CD4-positive, CD25-positive, alpha-beta regulatory T cell (primary cell): Measurements from ENCODE around the gene PRKAA2. TPM values are rescaled to one million over a fixed set of nuclear protein-coding genes. Genes with fewer than 3 reads are reported as not detected.

Experiments
- ATAC-seq, 2 donors: fragments of 150-1000 bp; cut with Tn5 transposase; one replicate each; pipeline ENCODE4 v1.10.0; 2021; ENCODE audit warnings: low read depth in 2 of 2, moderate number of reproducible peaks in 2 of 2, moderate library complexity in 1 of 2
- DNase-seq, 3 donors: peaks; one replicate each; pipeline versions ENCODE4 v3.0.0 to v3.0.0-alpha.2; 2012 to 2022; ENCODE audit warnings: mixed read lengths in 1 of 3
- H3K27ac ChIP-seq: one replicate; pipeline ENCODE4 v1.7.0; 2013; ENCODE audit warnings: mild to moderate bottlenecking, low read length; ENCODE audit not compliant: insufficient read depth, poor library complexity, severe bottlenecking
- H3K27me3 ChIP-seq: one replicate; pipeline ENCODE4 v1.7.0; 2013; ENCODE audit warnings: low read length; ENCODE audit not compliant: control insufficient read depth, insufficient read depth
- H3K36me3 ChIP-seq: one replicate; pipeline ENCODE4 v1.7.0; 2013; ENCODE audit warnings: mild to moderate bottlenecking, low read length, moderate library complexity; ENCODE audit not compliant: control insufficient read depth, insufficient read depth
- H3K4me1 ChIP-seq: 2 replicates; pipeline ENCODE4 v1.7.0; 2013; ENCODE audit warnings: mild to moderate bottlenecking, low read length; ENCODE audit not compliant: insufficient read depth, control insufficient read depth, poor library complexity, severe bottlenecking
- H3K4me3 ChIP-seq: one replicate; pipeline ENCODE4 v1.7.0; 2013; ENCODE audit warnings: low read depth, mild to moderate bottlenecking, low read length, moderate library complexity
- H3K9me3 ChIP-seq, 2 experiments: 1 replicate in 1 of 2; 2 replicates in 1 of 2; pipeline ENCODE4 v1.7.0; 2013; ENCODE audit warnings: low read length in 2 of 2, mild to moderate bottlenecking in 1 of 2, moderate library complexity in 1 of 2; ENCODE audit not compliant: control insufficient read depth in 2 of 2
- H3K27ac Mint-ChIP-seq, 3 donors: one replicate each; pipeline ENCODE4 v1.8.0; 2020 to 2022; ENCODE audit warnings: mild to moderate bottlenecking in 3 of 3, mixed read lengths in 3 of 3, moderate library complexity in 2 of 3
- H3K27me3 Mint-ChIP-seq: one replicate; pipeline ENCODE4 v1.8.0; 2022; ENCODE audit warnings: mild to moderate bottlenecking, mixed read lengths
- H3K36me3 Mint-ChIP-seq: one replicate; pipeline ENCODE4 v1.8.0; 2020; ENCODE audit warnings: mixed read lengths
- H3K4me1 Mint-ChIP-seq, 4 donors: one replicate each; pipeline ENCODE4 v1.8.0; 2020 to 2022; ENCODE audit warnings: mixed read lengths in 4 of 4, mild to moderate bottlenecking in 1 of 4
- H3K4me3 Mint-ChIP-seq, 4 donors: one replicate each; pipeline ENCODE4 v1.8.0; 2020 to 2022; ENCODE audit warnings: mild to moderate bottlenecking in 4 of 4, mixed read lengths in 4 of 4, moderate library complexity in 3 of 4
- H3K9me3 Mint-ChIP-seq, 7 donors: one replicate each; pipeline ENCODE4 v1.8.0; 2020 to 2022; ENCODE audit warnings: mixed read lengths in 7 of 7, mild to moderate bottlenecking in 3 of 7, moderate library complexity in 2 of 7
- polyA plus RNA-seq, 4 donors: library from polyadenylated mRNA; unstranded; fragments of 300-500 nt; fragmentation: Illumina TruSeq; gene quantifications; one replicate each; pipeline ENCODE4 v1.2.3, GENCODE V29; 2021
- total RNA-seq: library from RNA; stranded (reverse); gene quantifications from one replicate; pipeline ENCODE4 v1.2.3, GENCODE V29; 2022

The PRKAA2 gene
- total and polyA plus RNA-seq, 5 donors from 2014 or later, result not detected

GRCh38 chr1:56707379-56707778 lies 62.3 kb downstream of the PRKAA2 start:
- Histone ChIP-seq H3K4me3 (no peak overlapping the region), H3K36me3 (no peaks in the 10 kb centered on the region), H3K27ac (no peak overlapping the region), H3K27me3 (peaks cover 1% of the 10 kb centered on the region), H3K9me3 (no peaks in the 10 kb centered on the region), H3K4me1 (no peaks in the 10 kb centered on the region)
- H3K9me3 Mint-ChIP-seq, result peaks cover 0 to 3% (median 1%) of the 10 kb centered on the region in 7 donors
- peaks cover 11% of the 10 kb centered on the region for H3K27me3 Mint-ChIP-seq
- no peaks in the 10 kb centered on the region for H3K36me3 Mint-ChIP-seq
- H3K4me1 Mint-ChIP-seq, result no peaks in the 10 kb centered on the region
- ATAC-seq (no peak), DNase-seq (no peak)
- H3K4me3 Mint-ChIP-seq, result no peak overlapping the region
- no peak overlapping the region for H3K27ac Mint-ChIP-seq

- ATAC-seq, result no peak
Observed at GRCh38 chr1:56709269-56709880, 64.3 kb downstream of the PRKAA2 start.

GRCh38 chr1:56709995-56710394 lies 64.9 kb downstream of the PRKAA2 start:
- Histone ChIP-seq H3K27me3 (peaks cover 1% of the 10 kb centered on the region), H3K9me3 (no peaks in the 10 kb centered on the region), H3K4me3 (no peak overlapping the region), H3K36me3 (no peaks in the 10 kb centered on the region), H3K4me1 (no peaks in the 10 kb centered on the region), H3K27ac (no peak overlapping the region)
- ATAC-seq (no peak), DNase-seq (no peak)
- Mint-ChIP-seq H3K4me3 (no peak overlapping the region), H3K27me3 (peaks cover 11% of the 10 kb centered on the region), H3K9me3 (no peaks in the 10 kb centered on the region), H3K36me3 (no peaks in the 10 kb centered on the region), H3K4me1 (no peaks in the 10 kb centered on the region), H3K27ac (no peak overlapping the region)

More at GRCh38 chr1:56709269-56709880, 64.3 kb downstream of the PRKAA2 start:
- Histone ChIP-seq H3K9me3 (no peaks in the 10 kb centered on the region), H3K4me3 (no peak overlapping the region), H3K27ac (no peak overlapping the region), H3K27me3 (peaks cover 1% of the 10 kb centered on the region), H3K36me3 (no peaks in the 10 kb centered on the region), H3K4me1 (no peaks in the 10 kb centered on the region)
- peaks cover 11% of the 10 kb centered on the region for H3K27me3 Mint-ChIP-seq
- H3K9me3 Mint-ChIP-seq, result peaks cover 0 to 2% (median 0%) of the 10 kb centered on the region in 7 donors
- no peaks in the 10 kb centered on the region for H3K4me1 Mint-ChIP-seq
- no peaks in the 10 kb centered on the region for H3K36me3 Mint-ChIP-seq
- peak in 2 of 3 donors; percentile 4 to 49 for DNase-seq
- H3K4me3 Mint-ChIP-seq, result no peak overlapping the region
- no peak overlapping the region for H3K27ac Mint-ChIP-seq

GRCh38 chr1:56710646-56711045 lies 65.5 kb downstream of the PRKAA2 start:
- ATAC-seq (no peak), DNase-seq (no peak)
- Mint-ChIP-seq H3K4me3 (no peak overlapping the region), H3K36me3 (no peaks in the 10 kb centered on the region), H3K4me1 (no peaks in the 10 kb centered on the region), H3K27me3 (peaks cover 11% of the 10 kb centered on the region), H3K27ac (no peak overlapping the region), H3K9me3 (no peaks in the 10 kb centered on the region)
- Histone ChIP-seq H3K27me3 (peaks cover 1% of the 10 kb centered on the region), H3K9me3 (no peaks in the 10 kb centered on the region), H3K36me3 (no peaks in the 10 kb centered on the region), H3K4me3 (no peak overlapping the region), H3K27ac (no peak overlapping the region), H3K4me1 (no peaks in the 10 kb centered on the region)

- Histone ChIP-seq H3K36me3 (no peaks in the 10 kb centered on the region), H3K4me3 (no peak overlapping the region), H3K27me3 (peaks cover 1% of the 10 kb centered on the region), H3K9me3 (no peaks in the 10 kb centered on the region), H3K27ac (no peak overlapping the region), H3K4me1 (no peaks in the 10 kb centered on the region)
- Mint-ChIP-seq H3K36me3 (no peaks in the 10 kb centered on the region), H3K27me3 (peaks cover 8% of the 10 kb centered on the region), H3K27ac (no peak overlapping the region), H3K4me3 (no peak overlapping the region), H3K9me3 (peaks cover 0 to 3% (median 0%) of the 10 kb centered on the region in 7 donors), H3K4me1 (no peaks in the 10 kb centered on the region)
- ATAC-seq (no peak), DNase-seq (no peak)
Observed at GRCh38 chr1:56712150-56712549, 67.0 kb downstream of the PRKAA2 start.

- Histone ChIP-seq H3K36me3 (no peaks in the 10 kb centered on the region), H3K27me3 (peaks cover 1% of the 10 kb centered on the region), H3K4me1 (no peaks in the 10 kb centered on the region), H3K27ac (no peak overlapping the region), H3K4me3 (no peak overlapping the region), H3K9me3 (no peaks in the 10 kb centered on the region)
- peaks cover 0 to 3% (median 0%) of the 10 kb centered on the region in 7 donors for H3K9me3 Mint-ChIP-seq
- no peak overlapping the region for H3K27ac Mint-ChIP-seq
- no peaks in the 10 kb centered on the region for H3K36me3 Mint-ChIP-seq
- no peak for ATAC-seq
- peaks cover 4% of the 10 kb centered on the region for H3K27me3 Mint-ChIP-seq
- H3K4me3 Mint-ChIP-seq, result no peak overlapping the region
- no peaks in the 10 kb centered on the region for H3K4me1 Mint-ChIP-seq
- no peak for DNase-seq
Observed at GRCh38 chr1:56713112-56713511, 68.0 kb downstream of the PRKAA2 start.

- Mint-ChIP-seq H3K36me3 (no peaks in the 10 kb centered on the region), H3K9me3 (peaks cover 0 to 3% (median 0%) of the 10 kb centered on the region in 7 donors), H3K4me1 (no peaks in the 10 kb centered on the region), H3K4me3 (no peak overlapping the region), H3K27ac (no peak overlapping the region), H3K27me3 (no peaks in the 10 kb centered on the region)
- Histone ChIP-seq H3K4me1 (no peaks in the 10 kb centered on the region), H3K4me3 (no peak overlapping the region), H3K9me3 (no peaks in the 10 kb centered on the region), H3K27ac (no peak overlapping the region), H3K36me3 (no peaks in the 10 kb centered on the region), H3K27me3 (peaks cover 1% of the 10 kb centered on the region)
- no peak for ATAC-seq
- DNase-seq, result no peak
Observed at GRCh38 chr1:56715156-56715555, 70.0 kb downstream of the PRKAA2 start.

- H3K27me3 ChIP-seq, result no peaks in the 10 kb centered on the region
- no peaks in the 10 kb centered on the region for H3K4me1 Mint-ChIP-seq
- no peak for ATAC-seq
- no peaks in the 10 kb centered on the region for H3K27me3 Mint-ChIP-seq
- H3K27ac Mint-ChIP-seq, result no peak overlapping the region
- H3K9me3 Mint-ChIP-seq, result peaks cover 0 to 3% (median 0%) of the 10 kb centered on the region in 7 donors
- H3K4me3 ChIP-seq, result no peak overlapping the region
- no peaks in the 10 kb centered on the region for H3K4me1 ChIP-seq
- H3K4me3 Mint-ChIP-seq, result no peak overlapping the region
- DNase-seq, result no peak
- no peaks in the 10 kb centered on the region for H3K36me3 ChIP-seq
- no peaks in the 10 kb centered on the region for H3K9me3 ChIP-seq
- no peaks in the 10 kb centered on the region for H3K36me3 Mint-ChIP-seq
- no peak overlapping the region for H3K27ac ChIP-seq
Observed at GRCh38 chr1:56719171-56719570, 74.1 kb downstream of the PRKAA2 start.
